CD14-positive monocyte (primary cell): ENCODE data around the gene UNC93B1. TPM values are rescaled to one million over a fixed set of nuclear protein-coding genes. Genes with fewer than 3 reads are reported as not detected.

ENCODE experiments used
- DNase-seq, 3 donors: peaks; one replicate each; pipeline ENCODE4 v3.0.0-alpha.2; 2011 to 2022
- H2AFZ ChIP-seq: 2 replicates; pipeline ENCODE4 v1.6.0; 2012; ENCODE audit warnings: mild to moderate bottlenecking, low read depth, low read length, inconsistent platforms; ENCODE audit not compliant: insufficient read depth, poor library complexity, severe bottlenecking
- H3K27ac ChIP-seq, 2 donors: 1 replicate in 1 of 2; 2 replicates in 1 of 2; pipeline ENCODE4 v1.5.1; 2012 to 2013; ENCODE audit warnings: low read length in 2 of 2, control low read depth in 1 of 2, inconsistent platforms in 1 of 2, low read depth in 1 of 2, mild to moderate bottlenecking in 1 of 2
- H3K27me3 ChIP-seq, 2 donors: one replicate each; pipeline versions ENCODE4 v1.6.0 to v1.6.1; 2011 to 2013; ENCODE audit warnings: low read length in 2 of 2; ENCODE audit not compliant: control insufficient read depth in 2 of 2, insufficient read depth in 2 of 2
- H3K36me3 ChIP-seq, 2 donors: replicated peaks in 1 of 2; 1 replicate in 1 of 2; 2 replicates in 1 of 2; pipeline versions ENCODE4 v1.5.1 to v1.6.1; 2012 to 2013; ENCODE audit warnings: low read length in 2 of 2, control low read depth in 1 of 2, inconsistent platforms in 1 of 2, mild to moderate bottlenecking in 1 of 2; ENCODE audit not compliant: insufficient read depth in 2 of 2, control insufficient read depth in 1 of 2
- H3K4me1 ChIP-seq, 2 donors: 1 replicate in 1 of 2; 2 replicates in 1 of 2; pipeline versions ENCODE4 v1.5.1 to v1.6.1; 2012 to 2013; ENCODE audit warnings: low read length in 2 of 2, control low read depth in 1 of 2, inconsistent platforms in 1 of 2, mild to moderate bottlenecking in 1 of 2, moderate library complexity in 1 of 2; ENCODE audit not compliant: insufficient read depth in 2 of 2, control insufficient read depth in 1 of 2
- H3K4me2 ChIP-seq: replicated peaks from 2 replicates; pipeline ENCODE3; 2012; ENCODE audit warnings: low read length, moderate library complexity, mild to moderate bottlenecking; ENCODE audit not compliant: poor library complexity, severe bottlenecking; ENCODE audit errors: extremely low read depth
- H3K4me3 ChIP-seq, 3 experiments: fragments of 200-600 bp in 1 of 3; sonication (generic) in 1 of 3; replicated peaks in 1 of 3; 1 replicate in 2 of 3; 2 replicates in 1 of 3; pipeline ENCODE4 v1.5.1; 2011 to 2013; ENCODE audit warnings: low read length in 3 of 3, mild to moderate bottlenecking in 3 of 3, control low read depth in 2 of 3, low read depth in 2 of 3, inconsistent platforms in 1 of 3, moderate library complexity in 1 of 3
- H3K79me2 ChIP-seq: 2 replicates; pipeline ENCODE4 v1.6.0; 2012; ENCODE audit warnings: mild to moderate bottlenecking, control low read depth, inconsistent platforms, low read length, moderate library complexity; ENCODE audit not compliant: insufficient read depth
- H3K9ac ChIP-seq: 2 replicates; pipeline ENCODE4 v1.6.0; 2017; ENCODE audit warnings: low read length, mild to moderate bottlenecking; ENCODE audit not compliant: insufficient read depth, poor library complexity, severe bottlenecking
- H3K9me3 ChIP-seq, 2 donors: replicated peaks in 1 of 2; 1 replicate in 1 of 2; 2 replicates in 1 of 2; pipeline versions ENCODE4 v1.5.1 to v1.6.1; 2012 to 2013; ENCODE audit warnings: low read length in 2 of 2, control low read depth in 1 of 2; ENCODE audit not compliant: control insufficient read depth in 1 of 2, insufficient read depth in 1 of 2
- H4K20me1 ChIP-seq: 2 replicates; pipeline ENCODE4 v1.6.0; 2012; ENCODE audit warnings: mild to moderate bottlenecking, low read length, control low read depth, moderate library complexity; ENCODE audit not compliant: insufficient read depth
- H3K27ac Mint-ChIP-seq, 7 donors: one replicate each; pipeline ENCODE4 v1.8.0; 2020; ENCODE audit warnings: mild to moderate bottlenecking in 7 of 7, mixed read lengths in 7 of 7, moderate library complexity in 6 of 7, inconsistent platforms in 2 of 7
- H3K27me3 Mint-ChIP-seq, 3 donors: one replicate each; pipeline ENCODE4 v1.8.0; 2021 to 2022; ENCODE audit warnings: low read depth in 3 of 3, mild to moderate bottlenecking in 3 of 3, mixed read lengths in 3 of 3, moderate library complexity in 3 of 3, inconsistent platforms in 1 of 3
- H3K36me3 Mint-ChIP-seq, 2 donors: one replicate each; pipeline ENCODE4 v1.8.0; 2020; ENCODE audit warnings: mixed read lengths in 2 of 2, inconsistent platforms in 1 of 2, mild to moderate bottlenecking in 1 of 2
- H3K4me1 Mint-ChIP-seq: one replicate; pipeline ENCODE4 v1.8.0; 2020; ENCODE audit warnings: mild to moderate bottlenecking, mixed read lengths
- H3K4me3 Mint-ChIP-seq, 2 donors: one replicate each; pipeline ENCODE4 v1.8.0; 2020; ENCODE audit warnings: mild to moderate bottlenecking in 2 of 2, mixed read lengths in 2 of 2, moderate library complexity in 1 of 2
- H3K9me3 Mint-ChIP-seq, 7 donors: one replicate each; pipeline ENCODE4 v1.8.0; 2020 to 2022; ENCODE audit warnings: mixed read lengths in 7 of 7, mild to moderate bottlenecking in 6 of 7, moderate library complexity in 6 of 7, inconsistent platforms in 2 of 7
- CTCF ChIP-seq: fragments of 200-600 bp; IDR thresholded peaks from one replicate; pipeline ENCODE4 v1.8.0; 2022; ENCODE audit warnings: antibody characterized with exemption, mild to moderate bottlenecking
- WGBS: methylation state at CpG from one replicate; pipeline ENCODE4 v1.1.5; 2013; ENCODE audit warnings: missing lambda C conversion rate; ENCODE audit not compliant: insufficient coverage; 5-methylcytosine and 5-hydroxymethylcytosine counted together
- intact Hi-C, 2 donors: fragments of 100-400 bp; cut with micrococcal nuclease; formaldehyde crosslinking; loops; one replicate each; pipeline versions ENCODE4 v1.15.0 to v1.15.1; 2023
- polyA plus RNA-seq, 3 donors: library from polyadenylated mRNA; depleted of rRNA in 1 of 3; unstranded in 2 of 3; stranded (reverse) in 1 of 3; fragments of 300-500 nt in 2 of 3; fragments of >200 nt in 1 of 3; fragmentation: Illumina TruSeq in 2 of 3; gene quantifications; 1 replicate in 2 of 3; 2 replicates in 1 of 3; pipeline ENCODE4 v1.2.3, GENCODE V29; 2012 to 2021

UNC93B1 gene
- polyA plus RNA-seq, 3 donors: 185 to 301 (median 220) TPM

- Histone ChIP-seq H3K4me1 (peaks cover 69 to 76% of the 10 kb centered on the region in 2 donors), H3K4me2 (peak overlapping the region; percentile 94), H4K20me1 (peaks cover 54% of the 10 kb centered on the region), H3K9ac (peak overlapping the region; percentile 75), H3K9me3 (no peaks in the 10 kb centered on the region), H3K4me3 (peak overlapping the region in 1 of 3 experiments; percentile 89), H3K27ac (peak overlapping the region; percentile 90 to 94), H3K36me3 (peaks cover 6 to 26% of the 10 kb centered on the region in 2 donors), H3K79me2 (peaks cover 59% of the 10 kb centered on the region), H2AFZ (no peak overlapping the region), H3K27me3 (no peaks in the 10 kb centered on the region)
- Mint-ChIP-seq H3K9me3 (no peaks in the 10 kb centered on the region), H3K4me3 (peak overlapping the region; percentile 83 to 92), H3K36me3 (peaks cover 18 to 36% of the 10 kb centered on the region in 2 donors), H3K4me1 (peaks cover 68% of the 10 kb centered on the region), H3K27ac (peak overlapping the region; percentile 25 to 97 (median 92)), H3K27me3 (peaks cover 0 to 1% (median 0%) of the 10 kb centered on the region in 3 donors)
- WGBS: 40% methylated on average over 6 of the region's 17 CpGs
- TF ChIP-seq CTCF: no peak
- DNase-seq: peak in 1 of 3 donors; percentile 17
- intact Hi-C loops: loop anchor here in 1 of 2 donors (5.0 kb wide), 2 partner anchors 110 to 195 kb away; partner anchors contain the start of gene CHKA
Measured at GRCh38 chr11:68012044-68012842, 8.3 kb upstream of the UNC93B1 start.

- peaks cover 19 to 29% of the 10 kb centered on the region in 2 donors for H3K36me3 Mint-ChIP-seq
- H3K4me3 Mint-ChIP-seq: peak overlapping the region; percentile 83 to 92
- H3K4me3 ChIP-seq: peak overlapping the region; percentile 52 to 89 (median 60)
Measured at GRCh38 chr11:68011051-68011943, 7.4 kb upstream of the UNC93B1 start.

More at GRCh38 chr11:68011051-68011943, 7.4 kb upstream of the UNC93B1 start:
- H2AFZ ChIP-seq: peak overlapping the region; percentile 79
- intact Hi-C loops: loop anchor here in 1 of 2 donors (2.0 to 5.0 kb wide), 3 partner anchors 26 to 196 kb away; partner anchors contain the start of gene CHKA
- peaks cover 0 to 1% (median 0%) of the 10 kb centered on the region in 3 donors for H3K27me3 Mint-ChIP-seq
- WGBS: 55% methylated on average over 12 of the region's 16 CpGs
- H3K27ac ChIP-seq: peak overlapping the region; percentile 90 to 94
- H3K27ac Mint-ChIP-seq: peak overlapping the region; percentile 91 to 97 (median 95)
- H3K36me3 ChIP-seq: peaks cover 3 to 25% of the 10 kb centered on the region in 2 donors
- peaks cover 59% of the 10 kb centered on the region for H3K79me2 ChIP-seq
- peak in 2 of 3 donors; percentile 36 to 49 for DNase-seq
- H3K27me3 ChIP-seq: no peaks in the 10 kb centered on the region
- no peaks in the 10 kb centered on the region for H3K9me3 Mint-ChIP-seq
- H4K20me1 ChIP-seq: peaks cover 45% of the 10 kb centered on the region
- peak overlapping the region; percentile 75 for H3K9ac ChIP-seq
- peak overlapping the region; percentile 94 for H3K4me2 ChIP-seq
- H3K4me1 Mint-ChIP-seq: peaks cover 69% of the 10 kb centered on the region
- no peak for TF ChIP-seq CTCF
- H3K4me1 ChIP-seq: peaks cover 71 to 79% of the 10 kb centered on the region in 2 donors
- no peaks in the 10 kb centered on the region for H3K9me3 ChIP-seq
